CD4-positive, alpha-beta memory T cell (primary cell): ENCODE results near the gene HELZ. TPM values are rescaled to one million over a fixed set of nuclear protein-coding genes. Genes with fewer than 3 reads are reported as not detected.
A peak's percentile ranks its signal among the peaks of the same experiment; 100 is the strongest.

Experiments used
- CTCF ChIA-PET: fragments of 350-600 bp; sonication (Branson Sonifier 250); formaldehyde crosslinking; loops from one replicate; lab custom pipeline; 2021; ENCODE audit warnings: inconsistent platforms; ENCODE audit not compliant: partially characterized antibody; lab: Charles Lee
- POLR2A ChIA-PET: fragments of 350-600 bp; sonication (Branson Sonifier 250); formaldehyde crosslinking; loops from one replicate; lab custom pipeline; 2021; ENCODE audit not compliant: partially characterized antibody; lab: Charles Lee
- DNase-seq, 5 donors: peaks; one replicate each; pipeline versions ENCODE4 v3.0.0 to v3.0.0-alpha.2; 2020 to 2022; ENCODE audit warnings: mixed read lengths in 1 of 5
- H3K27ac ChIP-seq: one replicate; pipeline ENCODE4 v1.7.0; 2013; ENCODE audit warnings: low read depth, low read length
- H3K27me3 ChIP-seq: 2 replicates; pipeline ENCODE4 v1.7.0; 2013; ENCODE audit warnings: mild to moderate bottlenecking, low read length, moderate library complexity; ENCODE audit not compliant: insufficient read depth
- H3K36me3 ChIP-seq: 2 replicates; pipeline ENCODE4 v1.7.0; 2013; ENCODE audit warnings: mild to moderate bottlenecking, low read length, moderate library complexity; ENCODE audit not compliant: insufficient read depth
- H3K4me1 ChIP-seq: 2 replicates; pipeline ENCODE4 v1.7.0; 2013; ENCODE audit warnings: mild to moderate bottlenecking, low read length, moderate library complexity; ENCODE audit not compliant: insufficient read depth
- H3K4me3 ChIP-seq, 2 donors: one replicate each; pipeline ENCODE4 v1.7.0; 2013; ENCODE audit warnings: low read length in 2 of 2, mild to moderate bottlenecking in 1 of 2
- H3K9me3 ChIP-seq, 2 donors: one replicate each; pipeline ENCODE4 v1.7.0; 2013; ENCODE audit warnings: low read length in 2 of 2, control low read depth in 1 of 2; ENCODE audit not compliant: control insufficient read depth in 1 of 2
- H3K27ac Mint-ChIP-seq, 7 donors: one replicate each; pipeline ENCODE4 v1.8.0; 2020 to 2021; ENCODE audit warnings: mixed read lengths in 7 of 7, mild to moderate bottlenecking in 6 of 7, inconsistent platforms in 3 of 7, moderate library complexity in 3 of 7
- H3K27me3 Mint-ChIP-seq, 2 donors: one replicate each; pipeline ENCODE4 v1.8.0; 2020 to 2021; ENCODE audit warnings: mixed read lengths in 2 of 2
- H3K36me3 Mint-ChIP-seq, 2 donors: one replicate each; pipeline ENCODE4 v1.8.0; 2020 to 2021; ENCODE audit warnings: mixed read lengths in 2 of 2, inconsistent platforms in 1 of 2, mild to moderate bottlenecking in 1 of 2
- H3K4me1 Mint-ChIP-seq, 4 donors: one replicate each; pipeline ENCODE4 v1.8.0; 2020 to 2021; ENCODE audit warnings: mixed read lengths in 4 of 4, mild to moderate bottlenecking in 1 of 4
- H3K4me3 Mint-ChIP-seq, 8 donors: one replicate each; pipeline ENCODE4 v1.8.0; 2020 to 2021; ENCODE audit warnings: mixed read lengths in 8 of 8, mild to moderate bottlenecking in 7 of 8, moderate library complexity in 6 of 8, inconsistent platforms in 3 of 8
- H3K9me3 Mint-ChIP-seq, 8 donors: one replicate each; pipeline ENCODE4 v1.8.0; 2020 to 2021; ENCODE audit warnings: mixed read lengths in 8 of 8, mild to moderate bottlenecking in 5 of 8, inconsistent platforms in 3 of 8, moderate library complexity in 1 of 8
- intact Hi-C: fragments of 100-400 bp; cut with micrococcal nuclease; formaldehyde crosslinking; loops from one replicate; pipeline ENCODE4 v1.15.1; 2023
- polyA plus RNA-seq, 2 donors: library from polyadenylated mRNA; unstranded; fragments of 300-500 nt; fragmentation: Illumina TruSeq; gene quantifications; one replicate each; pipeline ENCODE4 v1.2.3, GENCODE V29; 2021
- total RNA-seq, 2 experiments: library from RNA; stranded (reverse); gene quantifications; one replicate each; pipeline ENCODE4 v1.2.3, GENCODE V29; 2021

The HELZ gene
- total and polyA plus RNA-seq, 4 experiments from 2014 or later = 32.0 to 104 (median 86.4) TPM

DNA sequence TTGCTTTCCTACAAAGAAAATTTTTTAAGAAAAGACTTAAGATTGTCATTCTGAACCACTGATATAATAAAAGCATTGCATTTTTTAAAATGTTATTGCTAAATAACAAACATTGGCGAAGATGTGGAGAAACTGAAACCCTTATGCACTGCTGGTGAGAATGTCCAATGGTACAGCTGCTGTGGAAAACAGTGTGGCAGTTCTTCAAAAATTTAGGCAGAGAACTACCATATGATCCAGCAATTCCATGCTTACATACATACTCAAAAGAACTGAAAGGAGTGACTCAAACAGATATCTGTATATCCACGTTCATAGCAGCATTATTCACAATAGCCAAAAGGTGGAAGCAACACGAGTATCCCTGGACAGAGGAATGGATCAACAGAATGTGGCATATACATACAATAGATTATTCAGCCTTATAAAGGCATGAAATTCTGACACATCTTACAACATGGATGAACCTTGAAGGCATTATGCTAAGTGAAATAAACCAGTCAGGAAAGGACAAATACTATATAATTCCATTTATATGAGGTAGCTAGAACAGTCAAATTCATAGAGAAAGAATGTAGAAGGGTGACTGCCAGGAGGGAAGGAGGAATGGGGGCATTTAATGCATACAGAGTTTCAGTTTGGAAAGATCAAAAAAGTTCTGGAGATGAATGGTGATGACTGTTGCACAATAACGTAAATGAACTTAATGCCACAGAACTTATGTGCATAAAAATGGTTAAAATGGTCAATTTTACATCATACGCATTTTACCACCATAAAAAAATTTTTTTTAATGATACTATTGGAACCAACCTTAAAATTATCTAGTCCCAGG is 108.6 kb downstream of the HELZ start:
- Histone ChIP-seq H3K4me3 (no peak overlapping the region), H3K36me3 (peaks cover 26% of the 10 kb centered on the region), H3K4me1 (peaks cover 26% of the 10 kb centered on the region), H3K9me3 (no peaks in the 10 kb centered on the region), H3K27ac (no peak overlapping the region), H3K27me3 (no peaks in the 10 kb centered on the region)
- no peak for DNase-seq
- Mint-ChIP-seq H3K27ac (no peak overlapping the region), H3K4me3 (no peak overlapping the region), H3K4me1 (peaks cover 26 to 32% (median 30%) of the 10 kb centered on the region in 4 donors), H3K36me3 (peaks cover 54 to 59% of the 10 kb centered on the region in 2 donors), H3K9me3 (peaks cover 0 to 2% (median 0%) of the 10 kb centered on the region in 8 donors), H3K27me3 (no peaks in the 10 kb centered on the region)
- CTCF ChIA-PET = no interaction called here
- intact Hi-C loops = no loop called here
- POLR2A ChIA-PET = no interaction called here

DNA sequence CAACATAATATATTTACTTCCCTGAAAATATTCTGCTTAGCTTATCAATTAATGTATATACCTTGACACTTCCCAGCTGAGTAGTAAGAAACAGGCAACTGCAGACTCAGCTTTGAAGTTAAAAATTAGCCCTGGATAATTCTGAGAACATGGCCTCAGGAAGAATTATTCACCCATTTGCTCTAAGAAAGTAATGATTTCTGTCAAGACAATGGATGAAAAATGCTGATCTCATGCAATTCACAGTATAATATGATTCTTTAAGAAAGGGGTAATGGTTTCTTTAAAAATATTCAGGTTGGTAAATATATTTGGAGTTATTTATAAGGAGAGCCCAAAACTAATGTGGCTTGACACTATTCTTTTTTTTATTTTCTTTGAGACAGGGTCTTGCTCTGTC is 111.8 kb downstream of the HELZ start:
- H3K27ac Mint-ChIP-seq = no peak overlapping the region
- Histone ChIP-seq H3K4me1 (peaks cover 5% of the 10 kb centered on the region), H3K27me3 (no peaks in the 10 kb centered on the region), H3K9me3 (no peaks in the 10 kb centered on the region), H3K4me3 (no peak overlapping the region), H3K27ac (no peak overlapping the region), H3K36me3 (peaks cover 27% of the 10 kb centered on the region)
- CTCF ChIA-PET = no interaction called here
- H3K4me3 Mint-ChIP-seq = no peak overlapping the region
- POLR2A ChIA-PET = no interaction called here
- H3K27me3 Mint-ChIP-seq = no peaks in the 10 kb centered on the region
- no peak for DNase-seq
- intact Hi-C loops = no loop called here
- peaks cover 6 to 7% (median 6%) of the 10 kb centered on the region in 4 donors for H3K4me1 Mint-ChIP-seq
- peaks cover 40 to 41% of the 10 kb centered on the region in 2 donors for H3K36me3 Mint-ChIP-seq
- H3K9me3 Mint-ChIP-seq = no peaks in the 10 kb centered on the region

DNA sequence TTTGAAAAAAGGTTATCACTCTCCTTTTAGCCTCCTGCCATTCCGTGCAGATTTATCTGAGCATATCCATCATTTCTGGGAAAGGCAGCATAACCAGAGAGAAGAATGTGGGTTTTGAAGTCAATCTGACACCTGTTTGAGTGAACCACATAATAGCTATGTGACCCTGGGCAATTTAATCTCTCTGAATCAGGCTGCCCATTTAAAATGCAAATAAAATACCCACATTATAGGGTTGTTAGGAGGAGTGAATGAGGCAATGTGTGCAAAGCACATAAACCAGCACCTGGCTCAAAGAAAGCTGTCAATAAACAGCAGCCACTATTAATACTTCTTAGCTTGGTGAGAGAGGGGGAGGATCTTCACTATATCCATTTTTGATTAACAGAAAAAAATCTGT is 112.6 kb downstream of the HELZ start:
- no peaks in the 10 kb centered on the region for H3K9me3 Mint-ChIP-seq
- no peak overlapping the region for H3K4me3 ChIP-seq
- H3K9me3 ChIP-seq = no peaks in the 10 kb centered on the region
- DNase-seq = no peak
- no peak overlapping the region for H3K4me3 Mint-ChIP-seq
- intact Hi-C loops = no loop called here
- ChIA-PET POLR2A (no interaction called here), CTCF (no interaction called here)
- peaks cover 40 to 42% of the 10 kb centered on the region in 2 donors for H3K36me3 Mint-ChIP-seq
- H3K4me1 Mint-ChIP-seq = peaks cover 0 to 3% (median 1%) of the 10 kb centered on the region in 4 donors
- H3K4me1 ChIP-seq = no peaks in the 10 kb centered on the region
- no peak overlapping the region for H3K27ac ChIP-seq
- peaks cover 27% of the 10 kb centered on the region for H3K36me3 ChIP-seq
- no peaks in the 10 kb centered on the region for H3K27me3 ChIP-seq
- H3K27me3 Mint-ChIP-seq = no peaks in the 10 kb centered on the region
- H3K27ac Mint-ChIP-seq = peak overlapping the region in 2 of 7 donors; percentile 35 to 79

GRCh38 chr17:67130768-67131167 is 114.2 kb downstream of the HELZ start:
- H3K36me3 Mint-ChIP-seq = peaks cover 32 to 38% of the 10 kb centered on the region in 2 donors
- CTCF ChIA-PET = interaction anchor here (0.6 to 1.4 kb wide), 2 partner anchors 12 to 13 kb away, joined by 3 to 4 read pairs; no protein-coding TSS in a partner anchor

DNA sequence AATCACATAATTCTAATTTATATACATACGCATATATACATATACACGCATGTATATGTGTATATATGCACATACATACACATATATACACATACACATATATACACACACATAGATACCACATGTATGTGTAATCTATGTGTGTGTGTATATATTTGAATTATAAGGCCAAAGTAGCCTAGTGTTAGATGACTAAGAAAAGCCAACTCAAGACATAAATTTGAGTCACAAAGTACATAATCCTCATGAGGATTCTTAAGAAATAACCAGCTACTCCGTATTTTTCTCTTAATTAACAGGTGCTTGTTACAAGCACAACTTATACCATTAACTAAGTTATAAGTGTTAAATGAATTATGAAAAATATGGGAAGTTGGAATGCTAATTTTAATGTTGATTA is 115.7 kb downstream of the HELZ start:
- CTCF ChIA-PET = no interaction called here
- Histone ChIP-seq H3K27me3 (no peaks in the 10 kb centered on the region), H3K4me3 (no peak overlapping the region), H3K9me3 (no peaks in the 10 kb centered on the region), H3K4me1 (no peaks in the 10 kb centered on the region), H3K27ac (no peak overlapping the region), H3K36me3 (peaks cover 7% of the 10 kb centered on the region)
- Mint-ChIP-seq H3K27me3 (no peaks in the 10 kb centered on the region), H3K36me3 (peaks cover 23 to 41% of the 10 kb centered on the region in 2 donors), H3K27ac (no peak overlapping the region), H3K4me3 (no peak overlapping the region), H3K9me3 (no peaks in the 10 kb centered on the region), H3K4me1 (peaks cover 0 to 9% (median 7%) of the 10 kb centered on the region in 4 donors)
- intact Hi-C loops = no loop called here
- POLR2A ChIA-PET = interaction anchor here (1.1 kb wide), 1 partner anchor 9 kb away, joined by 3 read pairs; no protein-coding TSS in a partner anchor
- DNase-seq = no peak

More at GRCh38 chr17:67130768-67131167, 114.2 kb downstream of the HELZ start:
- peaks cover 0 to 6% (median 5%) of the 10 kb centered on the region in 4 donors for H3K4me1 Mint-ChIP-seq
- no peak overlapping the region for H3K4me3 Mint-ChIP-seq
- no peak overlapping the region for H3K4me3 ChIP-seq
- no peak for DNase-seq
- no peaks in the 10 kb centered on the region for H3K27me3 Mint-ChIP-seq
- H3K9me3 Mint-ChIP-seq = no peaks in the 10 kb centered on the region
- H3K4me1 ChIP-seq = no peaks in the 10 kb centered on the region
- H3K9me3 ChIP-seq = no peaks in the 10 kb centered on the region
- POLR2A ChIA-PET = interaction anchor here (0.7 kb wide), 1 partner anchor 10 kb away, joined by 3 read pairs; no protein-coding TSS in a partner anchor
- no peaks in the 10 kb centered on the region for H3K27me3 ChIP-seq
- H3K36me3 ChIP-seq = peaks cover 13% of the 10 kb centered on the region
- H3K27ac ChIP-seq = no peak overlapping the region
- intact Hi-C loops = no loop called here
- peak overlapping the region in 2 of 7 donors; percentile 0 to 22 for H3K27ac Mint-ChIP-seq

DNA sequence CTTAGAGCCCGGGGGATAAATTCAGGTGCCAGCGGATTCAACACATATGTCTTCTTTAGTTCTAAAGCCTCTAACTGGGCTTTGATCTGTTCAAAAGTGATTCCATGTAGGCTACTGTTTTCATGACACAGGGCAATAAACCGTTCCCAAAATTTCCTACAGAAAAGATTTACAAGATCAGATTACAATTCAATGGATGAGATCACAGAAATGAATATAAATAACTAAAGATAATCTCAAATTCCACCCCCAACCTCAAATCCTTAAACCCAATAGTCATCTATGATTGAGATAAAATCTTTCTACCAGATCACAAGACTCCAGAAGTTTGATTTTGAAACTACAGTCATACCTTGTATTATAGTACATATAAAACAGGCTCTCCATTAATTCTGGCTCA is 116.3 kb downstream of the HELZ start:
- Mint-ChIP-seq H3K4me3 (no peak overlapping the region), H3K27ac (peak overlapping the region in 4 of 7 donors; percentile 47 to 56 (median 52)), H3K4me1 (peaks cover 0 to 9% (median 7%) of the 10 kb centered on the region in 4 donors), H3K9me3 (no peaks in the 10 kb centered on the region), H3K36me3 (peaks cover 24 to 42% of the 10 kb centered on the region in 2 donors), H3K27me3 (no peaks in the 10 kb centered on the region)
- no peaks in the 10 kb centered on the region for H3K4me1 ChIP-seq
- H3K27ac ChIP-seq = no peak overlapping the region
- ChIA-PET CTCF (no interaction called here), POLR2A (no interaction called here)
- DNase-seq = no peak
- peaks cover 7% of the 10 kb centered on the region for H3K36me3 ChIP-seq
- intact Hi-C loops = no loop called here
- H3K27me3 ChIP-seq = no peaks in the 10 kb centered on the region
- no peak overlapping the region for H3K4me3 ChIP-seq
- no peaks in the 10 kb centered on the region for H3K9me3 ChIP-seq

DNA sequence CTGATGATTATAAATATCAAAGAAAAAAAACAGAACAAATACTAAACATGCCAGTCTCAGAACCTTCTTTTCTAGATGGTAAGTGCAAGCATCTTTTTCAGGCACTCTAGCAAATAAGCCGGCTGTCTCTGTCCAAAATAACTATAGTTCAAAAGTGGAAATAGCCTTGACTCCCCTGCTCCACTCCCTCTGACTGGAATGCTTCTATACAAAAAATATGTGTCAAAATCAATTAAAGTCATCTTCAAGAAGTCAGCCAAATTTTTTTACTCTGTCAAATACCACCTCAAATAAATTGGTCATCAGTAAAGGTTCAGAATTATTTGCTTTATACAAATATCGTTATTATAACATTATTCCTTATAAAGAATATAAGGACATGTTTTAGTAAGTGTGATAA is 117.1 kb downstream of the HELZ start:
- Mint-ChIP-seq H3K27ac (no peak overlapping the region), H3K4me1 (peaks cover 0 to 9% (median 7%) of the 10 kb centered on the region in 4 donors), H3K9me3 (no peaks in the 10 kb centered on the region), H3K27me3 (no peaks in the 10 kb centered on the region), H3K4me3 (no peak overlapping the region), H3K36me3 (peaks cover 23 to 44% of the 10 kb centered on the region in 2 donors)
- CTCF ChIA-PET = no interaction called here
- no peak for DNase-seq
- intact Hi-C loops = no loop called here
- no peak overlapping the region for H3K4me3 ChIP-seq
- peaks cover 9% of the 10 kb centered on the region for H3K36me3 ChIP-seq
- POLR2A ChIA-PET = no interaction called here
- no peaks in the 10 kb centered on the region for H3K4me1 ChIP-seq
- H3K27ac ChIP-seq = no peak overlapping the region
- no peaks in the 10 kb centered on the region for H3K27me3 ChIP-seq
- no peaks in the 10 kb centered on the region for H3K9me3 ChIP-seq
